Measurements from ENCODE around the gene OSBPL8. TPM values are rescaled to one million over a fixed set of nuclear protein-coding genes. Genes with fewer than 3 reads are reported as not detected.

OSBPL8 gene
- total and polyA plus RNA-seq, 2 of the 8 experiments (the other 6 are each of a cell fraction or from before 2014, with no cell fraction given), result 10.9 to 81.1 TPM

- Histone ChIP-seq H3K27me3 (replicated peaks in 1 of 4; ENCODE audit: control insufficient read depth in 3 of 4, extremely low read depth in 1 of 4, insufficient read depth in 3 of 4, low read length in 3 of 4) (no peaks in the 10 kb centered on the region), H3K79me1 (ENCODE audit: low read depth, low read length) (peaks cover 2% of the 10 kb centered on the region; the same call in 1 of the 2 replicates), H2BK12ac (ENCODE audit: low read depth, low read length) (no peak overlapping the region), H3K23ac (ENCODE audit: insufficient read length) (no peak overlapping the region), H3K23me2 (ENCODE audit: low read depth, low read length) (peaks cover 4% of the 10 kb centered on the region; the same call in 1 of the 2 replicates), H2AFZ (ENCODE audit: low read length) (no peak overlapping the region), H4K20me1 (replicated peaks in 1 of 2; ENCODE audit: control insufficient read depth in 1 of 2, insufficient read depth in 2 of 2, low read length in 2 of 2) (peaks cover 2 to 6% of the 10 kb centered on the region in 2 experiments), H3K4me1 (replicated peaks in 1 of 4; ENCODE audit: control insufficient read depth in 3 of 4, insufficient read depth in 4 of 4, low read length in 3 of 4) (peaks cover 0 to 10% (median 3%) of the 10 kb centered on the region in 4 experiments; a peak in 5 of 7 replicates), H2BK120ac (replicated peaks; ENCODE audit: low read depth, low read length) (no peak overlapping the region), H3K56ac (replicated peaks; ENCODE audit: insufficient read length, low read depth, low read length) (no peak overlapping the region), H2BK15ac (ENCODE audit: low read length) (no peak overlapping the region), H3K14ac (ENCODE audit: insufficient read length) (no peak overlapping the region), H3K4me3 (ENCODE audit: extremely low read depth in 1 of 4, insufficient read depth in 2 of 4, low read depth in 3 of 4, low read length in 4 of 4) (no peak overlapping the region), H4K8ac (ENCODE audit: extremely low read depth, insufficient read depth, low read length) (no peak overlapping the region), H4K91ac (replicated peaks; ENCODE audit: insufficient read length, low read length) (no peak overlapping the region), H3K36me3 (ENCODE audit: control insufficient read depth in 2 of 4, insufficient read depth in 4 of 4, low read length in 3 of 4) (no peaks in the 10 kb centered on the region), H2AK5ac (ENCODE audit: low read depth, low read length) (no peak overlapping the region), H3K27ac (ENCODE audit: low read depth, low read length) (no peak overlapping the region), H3K4me2 (ENCODE audit: insufficient read depth in 1 of 2, low read depth in 2 of 2, low read length in 2 of 2) (no peak overlapping the region), H2BK20ac (ENCODE audit: low read length) (no peak overlapping the region), H4K5ac (ENCODE audit: insufficient read length, low read depth, low read length) (no peak overlapping the region), H3K4ac (replicated peaks; ENCODE audit: insufficient read length, low read depth, low read length) (no peak overlapping the region), H3K18ac (ENCODE audit: extremely low read depth, low read length) (no peak overlapping the region), H3K9ac (replicated peaks in 1 of 4; ENCODE audit: extremely low read depth in 1 of 4, low read depth in 3 of 4, low read length in 3 of 4) (no peak overlapping the region), H3K79me2 (ENCODE audit: control insufficient read depth in 1 of 2, insufficient read depth in 2 of 2, low read length in 2 of 2) (peaks cover 0 to 78% of the 10 kb centered on the region in 2 experiments; a peak in 2 of 4 replicates), H3K9me3 (ENCODE audit: insufficient read depth in 2 of 2, low read depth in 1 of 2, low read length in 1 of 2) (no peaks in the 10 kb centered on the region), H2BK5ac (ENCODE audit: low read depth, low read length) (no peak overlapping the region)
- FAIRE-seq (no peak), DNase-seq (ENCODE audit: low read depth in 1 of 2, low spot score in 2 of 2) (no peak)
- ChIA-PET POLR2A (ENCODE audit: partially characterized antibody) (no interaction called here), CTCF (ENCODE audit: partially characterized antibody) (interaction anchor here (0.8 kb wide), 1 partner anchor 11 kb away, joined by 3 read pairs; no protein-coding TSS in a partner anchor)
- WGBS, 2 experiments (ENCODE audit: extremely low coverage in 1 of 2, insufficient coverage in 1 of 2, insufficient read length in 1 of 2, insufficient replicate concordance in 2 of 2, low coverage in 1 of 2, low lambda C conversion rate in 2 of 2, missing lambda C conversion rate in 1 of 2), result 88% methylated on average over 2 of the region's 2 CpGs; no CpG with 5 or more reads in 1 of the 2 experiments
- TF ChIP-seq ASH2L (IDR thresholded peaks at IDR 0.05; ENCODE audit: low read length) (no peak), RXRA (IDR thresholded peaks at IDR 0.05; ENCODE audit: insufficient read depth, low read depth, low read length) (no peak), RFX5 (IDR thresholded peaks at IDR 0.05; ENCODE audit: borderline replicate concordance, low read depth, low read length) (no peak), RAD21 (IDR thresholded peaks at IDR 0.05 in 1 of 2, conservative IDR thresholded peaks at IDR 0.05 in 1 of 2; ENCODE audit: low read depth in 2 of 2, low read length in 2 of 2) (no peak), CBX8 (IDR thresholded peaks at IDR 0.05; ENCODE audit: borderline replicate concordance, low read depth, low read length) (no peak), SP2 (IDR thresholded peaks at IDR 0.05; ENCODE audit: low read length) (no peak), CREB1 (IDR thresholded peaks at IDR 0.05) (no peak), EGR1 (IDR thresholded peaks at IDR 0.05; ENCODE audit: borderline replicate concordance, low read depth, low read length) (no peak), EZH2 (IDR thresholded peaks at IDR 0.05; ENCODE audit: low read depth, low read length, severe bottlenecking) (no peak), HDAC2 (IDR thresholded peaks at IDR 0.05; ENCODE audit: borderline replicate concordance in 1 of 2, low read depth in 2 of 2, low read length in 2 of 2) (no peak), BCL11A (IDR thresholded peaks at IDR 0.05; ENCODE audit: low read depth in 2 of 2, low read length in 2 of 2) (no peak), CHD1 (IDR thresholded peaks at IDR 0.05; ENCODE audit: low read depth, low read length) (no peak), SAP30 (IDR thresholded peaks at IDR 0.05; ENCODE audit: insufficient read depth, insufficient replicate concordance, low read length) (no peak), POU5F1 (IDR thresholded peaks at IDR 0.05; ENCODE audit: low read depth, low read length) (no peak)
Observed at GRCh38 chr12:76555797-76556196, 3.8 kb downstream of the OSBPL8 start.

All from H1 (cell line).